Adrenal gland (tissue), 12 donors: Measurements from ENCODE around the gene ARL3. TPM values are rescaled to one million over a fixed set of nuclear protein-coding genes. Genes with fewer than 3 reads are reported as not detected.
A peak's percentile ranks its signal among the peaks of the same experiment; 100 is the strongest.

ENCODE experiments used
- DNase-seq, 7 donors: peaks; one replicate each; pipeline ENCODE4 v3.0.0-alpha.2; 2019 to 2020
- H3K27ac ChIP-seq, 5 donors: fragments of 200-600 bp; sonication (generic) in 4 of 5; 1 replicate in 3 of 5; 2 replicates in 2 of 5; pipeline versions ENCODE4 v1.5.1 to v1.8.0; 2016 to 2020; ENCODE audit warnings: mild to moderate bottlenecking in 1 of 5
- H3K27me3 ChIP-seq: fragments of 200-600 bp; 2 replicates; pipeline ENCODE4 v1.8.0; 2021
- H3K36me3 ChIP-seq, 2 donors: fragments of 200-600 bp; replicated peaks in 1 of 2; 1 replicate in 1 of 2; 2 replicates in 1 of 2; pipeline versions ENCODE4 v1.5.1 to v1.8.0; 2018 to 2022
- H3K4me1 ChIP-seq, 2 donors: fragments of 200-600 bp; replicated peaks in 1 of 2; 1 replicate in 1 of 2; 2 replicates in 1 of 2; pipeline versions ENCODE4 v1.5.1 to v1.8.0; 2018 to 2021
- H3K4me3 ChIP-seq, 4 donors: fragments of 200-600 bp; sonication (generic) in 3 of 4; one replicate each; pipeline ENCODE4 v1.5.1; 2016 to 2018
- H3K9me3 ChIP-seq, 3 donors: fragments of 200-600 bp; sonication (generic) in 1 of 3; replicated peaks in 1 of 3; 1 replicate in 2 of 3; 2 replicates in 1 of 3; pipeline versions ENCODE4 v1.5.1 to v1.8.0; 2016 to 2021
- POLR2A ChIP-seq, 2 donors: fragments of 450-650 bp; IDR thresholded peaks; one replicate each; pipeline ENCODE4 v1.6.1; 2017; ENCODE audit warnings: antibody characterized with exemption in 2 of 2, mild to moderate bottlenecking in 2 of 2, moderate library complexity in 1 of 2
- WGBS, 4 donors: extraction: QIAGEN DNeasy Blood & Tissue Kit in 2 of 4; methylation state at CpG; one replicate each; pipeline versions ENCODE4 v1.1.5 to v1.1.7; 2013 to 2017; 5-methylcytosine and 5-hydroxymethylcytosine counted together
- intact Hi-C, 2 donors: fragments of 100-400 bp; cut with DNase I; formaldehyde crosslinking; loops; one replicate each; pipeline versions ENCODE4 v1.14.1 to v1.15.0; 2022 to 2023
- polyA plus RNA-seq, 3 donors: library from polyadenylated mRNA; stranded (reverse); fragments of 200-250 nt in 2 of 3; fragments of 350-450 nt in 1 of 3; fragmentation: Illumina TruSeq in 1 of 3; extraction: RNeasy Lipid Tissue Mini Kit (QIAGEN cat#74804) in 1 of 3; gene quantifications; one replicate each; pipeline ENCODE4 v1.2.3, GENCODE V29; 2013 to 2014
- total RNA-seq, 9 donors: library from RNA; depleted of rRNA in 4 of 9; stranded (reverse); fragments of >200 nt in 4 of 9; fragments of 120-200 nt in 1 of 9; fragmentation: NEBNext Ultra II Directional in 1 of 9; extraction: Animal tissue kit (Norgen Biotek cat#: 25700) in 1 of 9; gene quantifications; one replicate each; pipeline versions ENCODE4 v1.1.0 to v1.2.4, GENCODE V29; 2013 to 2023
- TF ChIP-seq, protein P1 (sequence below), 6 experiments: fragments of 450-650 bp in 4 of 6; fragments of 200-600 bp in 2 of 6; sonication (generic) in 1 of 6; IDR thresholded peaks; 1 replicate in 5 of 6; 2 replicates in 1 of 6; pipeline versions ENCODE4 v1.5.1 to v1.8.0; 2016 to 2021; ENCODE audit warnings: antibody characterized with exemption in 6 of 6, mild to moderate bottlenecking in 2 of 6, moderate library complexity in 1 of 6
- donor health status: healthy with polysubstance abuse.
- donor health status: Bipolar disorder and iron deficiency.
- donor health status: DM: yes; HTN: yes; CAD: no.
- donor health status: DM: no; HTN: no; CAD: no.
- donor health status: DM: no; HTN: no; CAD: no.
- donor health status: DM: yes; HTN: yes; CAD: no.

The ARL3 gene
- total and polyA plus RNA-seq, 12 donors: 4.8 to 20.5 (median 8.8) TPM

DNA sequence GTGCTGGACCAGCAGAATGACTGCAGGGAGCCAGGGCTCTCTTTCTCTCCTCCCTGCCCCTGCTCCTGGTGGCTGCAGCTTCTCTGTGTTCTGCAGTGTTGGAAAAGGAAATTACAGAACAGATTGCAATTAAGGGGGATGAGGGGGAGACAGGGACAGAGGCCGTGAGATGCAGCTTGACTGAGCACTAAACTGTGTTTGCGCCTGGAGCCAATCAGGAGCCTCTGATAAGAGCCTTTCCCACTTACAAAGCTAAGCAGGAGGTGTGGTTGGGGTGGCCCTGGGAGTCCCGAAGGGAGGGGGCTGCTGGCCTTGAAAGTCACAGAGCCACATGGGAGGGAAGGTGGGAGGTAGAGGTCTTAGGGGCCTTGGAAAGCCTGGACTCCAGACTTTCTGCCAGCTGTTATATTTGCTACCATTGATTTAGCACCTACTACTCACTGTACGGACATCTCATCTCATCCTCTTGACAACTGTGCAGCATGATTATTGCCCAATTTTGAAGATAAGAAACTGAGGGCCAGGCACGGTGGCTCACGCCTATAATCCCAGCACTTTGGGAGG lies 43.2 kb downstream of the ARL3 start:
- DNase-seq: no peak
- no peak for TF ChIP-seq POLR2A (IDR thresholded peaks at IDR 0.05)
- TF ChIP-seq, protein P1, sequence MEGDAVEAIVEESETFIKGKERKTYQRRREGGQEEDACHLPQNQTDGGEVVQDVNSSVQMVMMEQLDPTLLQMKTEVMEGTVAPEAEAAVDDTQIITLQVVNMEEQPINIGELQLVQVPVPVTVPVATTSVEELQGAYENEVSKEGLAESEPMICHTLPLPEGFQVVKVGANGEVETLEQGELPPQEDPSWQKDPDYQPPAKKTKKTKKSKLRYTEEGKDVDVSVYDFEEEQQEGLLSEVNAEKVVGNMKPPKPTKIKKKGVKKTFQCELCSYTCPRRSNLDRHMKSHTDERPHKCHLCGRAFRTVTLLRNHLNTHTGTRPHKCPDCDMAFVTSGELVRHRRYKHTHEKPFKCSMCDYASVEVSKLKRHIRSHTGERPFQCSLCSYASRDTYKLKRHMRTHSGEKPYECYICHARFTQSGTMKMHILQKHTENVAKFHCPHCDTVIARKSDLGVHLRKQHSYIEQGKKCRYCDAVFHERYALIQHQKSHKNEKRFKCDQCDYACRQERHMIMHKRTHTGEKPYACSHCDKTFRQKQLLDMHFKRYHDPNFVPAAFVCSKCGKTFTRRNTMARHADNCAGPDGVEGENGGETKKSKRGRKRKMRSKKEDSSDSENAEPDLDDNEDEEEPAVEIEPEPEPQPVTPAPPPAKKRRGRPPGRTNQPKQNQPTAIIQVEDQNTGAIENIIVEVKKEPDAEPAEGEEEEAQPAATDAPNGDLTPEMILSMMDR (IDR thresholded peaks at IDR 0.05): no peak
- no peak overlapping the region for H3K27ac ChIP-seq
- H3K36me3 ChIP-seq: no peaks in the 10 kb centered on the region
- peaks cover 6 to 28% of the 10 kb centered on the region in 2 donors for H3K4me1 ChIP-seq
- intact Hi-C loops: no loop called here
- H3K4me3 ChIP-seq: no peak overlapping the region
- 37 to 61% (median 54%) methylated on average over 4 to 6 of the region's 6 CpGs for WGBS, 4 donors
- H3K9me3 ChIP-seq: no peaks in the 10 kb centered on the region
- H3K27me3 ChIP-seq: no peaks in the 10 kb centered on the region

DNA sequence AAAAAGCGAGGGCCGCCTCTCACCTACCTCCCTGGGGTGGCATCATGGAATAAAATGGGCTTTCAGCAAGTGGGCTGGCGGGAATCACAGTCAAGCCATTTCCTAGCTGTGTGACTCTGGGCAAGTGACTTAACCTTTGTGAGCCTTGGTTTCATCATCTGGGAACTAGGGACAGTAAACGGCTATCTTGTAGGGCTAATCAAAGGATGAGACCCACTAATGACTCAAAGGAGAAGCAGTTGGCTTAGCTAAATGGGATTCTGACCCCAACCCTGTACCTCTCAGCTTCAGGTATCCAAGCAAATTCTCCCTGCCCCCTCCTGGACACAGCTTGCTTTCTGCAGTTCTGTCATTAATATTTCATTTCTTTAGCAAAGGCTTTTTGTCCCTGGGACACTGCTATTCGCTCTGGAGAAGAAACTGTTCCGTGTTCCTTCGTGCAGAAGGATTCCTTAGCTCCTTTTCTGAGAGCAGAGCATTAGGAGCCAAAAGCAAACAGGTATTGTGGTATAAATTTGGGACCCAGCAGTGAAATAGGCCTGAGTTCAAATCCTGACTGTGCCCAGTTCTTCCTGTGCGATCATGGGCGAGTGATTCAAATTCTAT lies 44.0 kb downstream of the ARL3 start:
- peak overlapping the region in 1 of 5 donors; percentile 39 for H3K27ac ChIP-seq
- intact Hi-C loops: no loop called here
- 90 to 94% (median 93%) methylated on average over 9 of the region's 9 CpGs for WGBS, 4 donors
- DNase-seq: no peak
- H3K4me3 ChIP-seq: no peak overlapping the region
- H3K9me3 ChIP-seq: no peaks in the 10 kb centered on the region
- H3K27me3 ChIP-seq: no peaks in the 10 kb centered on the region
- TF ChIP-seq, protein P1 (IDR thresholded peaks at IDR 0.05): peak in 1 of 6 experiments; percentile 4
- TF ChIP-seq POLR2A (IDR thresholded peaks at IDR 0.05): no peak
- peaks cover 5 to 20% of the 10 kb centered on the region in 2 donors for H3K4me1 ChIP-seq
- H3K36me3 ChIP-seq: no peaks in the 10 kb centered on the region

DNA sequence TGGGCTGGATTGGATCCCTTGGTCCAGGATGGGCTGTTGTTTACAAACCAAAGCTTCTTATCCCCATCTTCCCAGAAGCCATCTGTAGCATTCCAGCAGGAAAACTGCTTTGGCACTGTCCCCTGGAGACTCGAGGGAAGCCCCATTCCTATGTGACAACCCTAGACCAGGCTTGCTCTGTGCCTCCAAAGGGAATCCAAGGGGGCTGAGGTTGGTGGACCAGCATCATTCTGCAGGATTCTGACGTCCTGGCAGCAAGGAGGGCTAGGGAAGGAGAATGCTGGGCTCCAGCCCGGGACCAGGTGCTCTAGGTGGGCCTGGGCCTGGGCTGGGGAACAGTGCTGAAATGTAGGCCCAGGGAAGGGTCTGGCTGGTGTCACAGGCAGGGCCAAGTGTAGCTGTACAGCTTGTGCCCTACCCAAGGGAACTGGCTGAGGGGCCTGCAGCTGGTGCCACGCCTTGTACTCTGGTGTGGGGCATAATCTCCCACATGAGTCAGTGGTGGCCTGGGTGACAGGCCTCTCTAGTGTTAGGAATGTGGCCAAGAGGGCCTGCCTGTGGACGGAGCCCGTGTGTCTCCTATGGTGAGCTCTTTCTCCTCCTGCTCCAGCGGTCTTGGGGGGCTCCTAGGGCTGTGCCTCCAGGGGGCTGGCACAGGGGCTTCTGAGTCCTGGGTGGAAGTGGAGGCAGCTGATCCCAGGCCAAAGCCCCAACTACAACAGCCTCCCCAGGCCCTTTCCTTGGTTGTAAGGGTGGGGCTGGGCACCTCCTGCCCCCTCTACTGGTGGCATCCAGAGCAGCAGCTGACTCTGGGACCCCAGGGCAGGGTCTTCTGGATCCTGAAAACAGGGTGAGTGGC lies 44.8 kb downstream of the ARL3 start:
- TF ChIP-seq POLR2A (IDR thresholded peaks at IDR 0.05): no peak
- TF ChIP-seq, protein P1 (IDR thresholded peaks at IDR 0.05): peak in 3 of 6 experiments; percentile 23 to 34 (median 29)
- intact Hi-C loops: no loop called here
- H3K27me3 ChIP-seq: no peaks in the 10 kb centered on the region
- no peaks in the 10 kb centered on the region for H3K36me3 ChIP-seq
- no peak overlapping the region for H3K4me3 ChIP-seq
- 64 to 83% (median 69%) methylated on average over 4 to 7 of the region's 7 CpGs for WGBS, 4 donors
- DNase-seq: peak; percentile 36 to 85 (median 65)
- peak overlapping the region in 2 of 5 donors; percentile 39 to 45 for H3K27ac ChIP-seq
- H3K9me3 ChIP-seq: no peaks in the 10 kb centered on the region
- peaks cover 0 to 13% of the 10 kb centered on the region in 2 donors for H3K4me1 ChIP-seq
